NT2/D1 (cell line): ENCODE results near the gene LY6G5B.

Experiments used
- DNase-seq: peaks from one replicate; pipeline ENCODE4 v3.0.0-alpha.2; 2011; ENCODE audit warnings: low read depth, low spot score
- H3K27me3 ChIP-seq: 2 replicates; pipeline ENCODE4 v1.6.0; 2011; ENCODE audit warnings: mild to moderate bottlenecking; ENCODE audit not compliant: insufficient read length, insufficient read depth
- H3K36me3 ChIP-seq: 2 replicates; pipeline ENCODE4 v1.6.1; 2011; ENCODE audit warnings: mild to moderate bottlenecking, low read length, mixed read lengths; ENCODE audit not compliant: insufficient read depth, insufficient read length
- H3K4me1 ChIP-seq: 2 replicates; pipeline ENCODE4 v1.5.1; 2011; ENCODE audit not compliant: insufficient read depth, insufficient read length
- H3K4me3 ChIP-seq: 2 replicates; pipeline ENCODE4 v1.5.1; 2011; ENCODE audit warnings: low read depth; ENCODE audit not compliant: insufficient read length
- H3K9ac ChIP-seq: 2 replicates; pipeline ENCODE4 v1.6.0; 2011; ENCODE audit warnings: low read depth; ENCODE audit not compliant: insufficient read length
- H3K9me3 ChIP-seq: 2 replicates; pipeline ENCODE4 v1.5.1; 2011; ENCODE audit warnings: mild to moderate bottlenecking, low read length; ENCODE audit not compliant: insufficient read depth
- SUZ12 ChIP-seq: IDR thresholded peaks from 2 replicates; pipeline ENCODE4 v1.6.1; 2011; ENCODE audit not compliant: insufficient read length, insufficient read depth; ENCODE audit errors: extremely low read depth
- YY1 ChIP-seq: IDR thresholded peaks from 2 replicates; pipeline ENCODE4 v1.6.1; 2011; ENCODE audit not compliant: insufficient read length, insufficient read depth
- ZNF274 ChIP-seq: IDR thresholded peaks from 2 replicates; pipeline ENCODE4 v1.6.1; 2011; ENCODE audit warnings: mild to moderate bottlenecking, low read depth, low read length

The LY6G5B gene

GRCh38 chr6:31666337-31666965, 3.3 kb upstream of the LY6G5B start:
- no peak for TF ChIP-seq YY1
- TF ChIP-seq SUZ12, result no peak
- no peak for TF ChIP-seq ZNF274

GRCh38 chr6:31676322-31676903, 6.6 kb downstream of the LY6G5B start:
- Histone ChIP-seq H3K4me1 (no peaks in the 10 kb centered on the region), H3K36me3 (peaks cover 26% of the 10 kb centered on the region), H3K9ac (no peak overlapping the region), H3K4me3 (no peak overlapping the region), H3K9me3 (no peaks in the 10 kb centered on the region), H3K27me3 (no peaks in the 10 kb centered on the region)
- no peak for TF ChIP-seq YY1
- no peak for TF ChIP-seq ZNF274
- TF ChIP-seq SUZ12, result no peak
- DNase-seq, result no peak

More at GRCh38 chr6:31666337-31666965, 3.3 kb upstream of the LY6G5B start:
- Histone ChIP-seq H3K4me1 (peaks cover 5% of the 10 kb centered on the region), H3K27me3 (no peaks in the 10 kb centered on the region), H3K9me3 (no peaks in the 10 kb centered on the region), H3K36me3 (peaks cover 74% of the 10 kb centered on the region), H3K4me3 (peak overlapping the region; percentile 93), H3K9ac (peak overlapping the region; percentile 89)
- DNase-seq, result no peak

DNA sequence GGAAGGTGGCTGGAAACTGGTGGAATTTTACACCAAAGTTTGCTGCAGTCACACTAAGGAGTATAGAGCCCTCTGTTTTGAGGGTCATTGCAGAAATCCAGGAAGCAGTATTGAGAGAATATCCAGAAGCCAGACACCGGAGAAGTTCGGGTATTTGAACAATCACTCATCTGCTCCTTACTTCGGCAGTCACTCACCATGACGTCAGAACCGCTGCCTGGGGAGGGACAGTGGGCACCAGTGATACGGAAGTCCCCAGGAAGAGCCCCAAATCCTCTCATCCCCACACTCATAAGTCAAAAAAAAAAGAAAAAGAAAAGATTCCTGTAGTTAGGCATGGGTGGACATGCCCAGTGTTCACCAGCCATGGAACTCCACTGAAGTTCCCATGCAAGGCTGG, 7.1 kb downstream of the LY6G5B start:
- Histone ChIP-seq H3K4me3 (no peak overlapping the region), H3K4me1 (no peaks in the 10 kb centered on the region), H3K36me3 (peaks cover 21% of the 10 kb centered on the region), H3K9me3 (no peaks in the 10 kb centered on the region), H3K27me3 (no peaks in the 10 kb centered on the region), H3K9ac (no peak overlapping the region)
- no peak for DNase-seq
- TF ChIP-seq YY1 (no peak), SUZ12 (no peak), ZNF274 (no peak)

- DNase-seq, result no peak
- no peaks in the 10 kb centered on the region for H3K27me3 ChIP-seq
These were observed 8.2 kb downstream of the LY6G5B start for GRCh38 chr6:31677955-31678354.

GRCh38 chr6:31680226-31681134, 10.7 kb downstream of the LY6G5B start, which contains the start of gene LY6G5C:
LY6G5C (minus strand) TSS chr6:31681067; CDS start chr6:31680373, 694 bp downstream.
- no peaks in the 10 kb centered on the region for H3K9me3 ChIP-seq
- TF ChIP-seq YY1 (no peak), ZNF274 (no peak), SUZ12 (no peak)
- H3K4me1 ChIP-seq, result peaks cover 2% of the 10 kb centered on the region
- peak; percentile 50 for DNase-seq
- peak within 1 kb of the TSS; percentile 76 for H3K9ac ChIP-seq
- peak within 1 kb of the TSS; percentile 45 for H3K4me3 ChIP-seq
- no peaks in the 10 kb centered on the region for H3K27me3 ChIP-seq
- H3K36me3 ChIP-seq, result peaks cover 19% of the 10 kb centered on the region

More at GRCh38 chr6:31677955-31678354, 8.2 kb downstream of the LY6G5B start:
- H3K4me3 ChIP-seq, result no peak overlapping the region
- H3K9me3 ChIP-seq, result no peaks in the 10 kb centered on the region
- no peaks in the 10 kb centered on the region for H3K4me1 ChIP-seq
- TF ChIP-seq YY1, result no peak
- TF ChIP-seq SUZ12, result no peak
- no peak for TF ChIP-seq ZNF274
- no peak overlapping the region for H3K9ac ChIP-seq
- peaks cover 13% of the 10 kb centered on the region for H3K36me3 ChIP-seq

GRCh38 chr6:31681135-31681671, 11.4 kb downstream of the LY6G5B start:
- no peaks in the 10 kb centered on the region for H3K27me3 ChIP-seq
- peak overlapping the region; percentile 76 for H3K9ac ChIP-seq
- H3K4me3 ChIP-seq, result peak overlapping the region; percentile 45
- peaks cover 24% of the 10 kb centered on the region for H3K36me3 ChIP-seq
- peaks cover 2% of the 10 kb centered on the region for H3K4me1 ChIP-seq
- no peaks in the 10 kb centered on the region for H3K9me3 ChIP-seq
- no peak for TF ChIP-seq YY1
- no peak for TF ChIP-seq SUZ12
- TF ChIP-seq ZNF274, result no peak
- DNase-seq, result no peak

DNA sequence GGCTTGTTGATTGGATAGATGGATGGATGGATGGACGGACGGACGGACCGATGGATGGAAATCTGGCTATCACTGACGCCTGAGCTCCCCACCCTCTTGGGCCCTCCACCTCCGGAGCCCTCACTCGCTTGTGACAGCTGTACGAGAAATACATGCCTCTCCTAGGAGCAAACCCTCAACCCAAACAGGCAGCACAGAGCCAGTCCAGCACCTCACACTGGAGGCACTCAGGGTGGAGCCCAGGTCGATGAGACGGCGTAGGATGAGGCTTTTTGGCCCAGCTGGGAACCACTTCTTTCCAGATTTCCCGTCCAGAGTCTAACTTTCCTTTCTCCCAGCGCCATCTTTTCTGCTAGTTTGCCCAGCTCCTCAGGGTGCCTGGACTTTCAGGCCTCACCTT, 13.8 kb downstream of the LY6G5B start:
- no peaks in the 10 kb centered on the region for H3K9me3 ChIP-seq
- no peak overlapping the region for H3K9ac ChIP-seq
- H3K4me3 ChIP-seq, result no peak overlapping the region
- H3K36me3 ChIP-seq, result peaks cover 48% of the 10 kb centered on the region
- no peaks in the 10 kb centered on the region for H3K27me3 ChIP-seq
- no peak for DNase-seq
- H3K4me1 ChIP-seq, result peaks cover 9% of the 10 kb centered on the region
- TF ChIP-seq YY1 (no peak), SUZ12 (no peak), ZNF274 (no peak)
